T-helper 1 cell (primary cell): Measurements from ENCODE around the gene DMKN.

Experiments
- DNase-seq, 5 donors: peaks; one replicate each; pipeline ENCODE4 v3.0.0-alpha.2; 2012 to 2020

The DMKN gene

DNA sequence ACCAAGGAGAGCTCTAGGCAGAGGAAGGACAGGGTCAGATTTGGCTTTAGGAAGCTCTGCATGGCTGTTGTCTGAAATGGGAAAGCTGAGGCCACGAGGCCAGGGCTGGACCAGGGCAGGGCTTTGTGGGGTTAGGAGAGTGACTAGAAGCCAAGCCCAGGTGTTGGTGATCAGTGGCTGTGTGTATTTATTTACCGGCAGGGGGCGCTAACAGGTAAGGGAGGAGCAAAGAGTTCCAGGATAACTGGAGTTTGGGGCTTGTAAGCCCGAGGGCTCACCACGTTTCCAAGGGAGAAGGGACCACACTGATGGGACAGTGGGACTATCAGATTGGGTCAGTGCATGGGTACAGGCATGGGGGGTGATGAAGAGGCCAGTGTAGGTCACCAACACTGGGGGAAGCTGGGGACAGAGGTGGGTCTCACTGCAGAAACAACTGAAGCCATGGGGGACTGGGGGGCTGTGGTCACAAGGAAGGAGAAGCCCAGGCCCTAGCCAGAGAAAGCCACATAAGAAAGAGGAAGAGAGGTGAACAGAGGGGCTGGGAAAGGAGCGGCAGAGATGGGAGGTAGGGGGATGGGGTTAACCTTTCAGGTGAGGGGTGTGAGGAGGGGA is 35.8 kb upstream of the DMKN start:
- DNase-seq = peak in 4 of 5 donors; percentile 37 to 64 (median 54)

DNA sequence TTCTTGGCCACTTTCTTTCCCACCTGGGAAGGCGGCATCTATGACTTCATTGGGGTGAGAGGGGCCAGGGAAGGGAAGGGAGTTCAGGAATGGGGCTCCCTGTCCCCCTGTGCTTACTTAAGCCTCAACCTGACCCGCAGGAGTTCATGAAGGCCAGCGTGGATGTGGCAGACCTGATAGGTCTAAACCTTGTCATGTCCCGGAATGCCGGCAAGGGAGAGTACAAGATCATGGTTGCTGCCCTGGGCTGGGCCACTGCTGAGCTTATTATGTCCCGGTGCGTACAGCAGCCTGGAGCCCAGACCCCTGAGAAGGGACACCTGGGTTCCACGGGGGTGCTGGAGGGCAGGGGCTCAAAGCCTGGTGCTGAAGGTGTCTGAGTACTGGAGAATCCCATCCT is 33.1 kb upstream of the DMKN start:
- DNase-seq = no peak

DNA sequence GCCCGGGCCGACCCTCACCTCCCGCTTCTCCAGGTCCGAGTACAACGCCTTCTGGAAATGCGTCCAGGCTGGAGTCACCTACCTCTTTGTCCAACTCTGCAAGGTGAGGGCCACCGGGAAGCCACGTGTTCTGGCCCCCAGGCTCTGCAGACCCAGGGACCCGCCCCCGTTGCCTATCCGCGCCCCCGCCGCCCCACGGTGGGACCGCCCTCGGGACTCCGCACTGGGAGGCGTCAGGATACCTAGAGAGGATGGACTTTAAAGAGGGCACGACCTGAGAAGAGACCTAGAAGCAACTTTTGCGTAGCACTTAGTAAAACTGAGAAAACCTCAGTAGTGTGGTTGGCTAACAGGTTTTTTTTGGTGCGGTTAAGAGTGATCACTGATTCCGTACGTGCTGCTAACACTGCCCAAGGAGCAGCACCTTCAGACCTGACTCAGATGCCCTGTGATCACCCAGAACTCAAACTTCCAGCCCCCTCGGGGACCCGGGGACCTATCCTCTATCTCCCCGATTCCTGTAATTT is 32.5 kb upstream of the DMKN start:
- peak in 4 of 5 donors; percentile 20 to 72 (median 30) for DNase-seq

DNA sequence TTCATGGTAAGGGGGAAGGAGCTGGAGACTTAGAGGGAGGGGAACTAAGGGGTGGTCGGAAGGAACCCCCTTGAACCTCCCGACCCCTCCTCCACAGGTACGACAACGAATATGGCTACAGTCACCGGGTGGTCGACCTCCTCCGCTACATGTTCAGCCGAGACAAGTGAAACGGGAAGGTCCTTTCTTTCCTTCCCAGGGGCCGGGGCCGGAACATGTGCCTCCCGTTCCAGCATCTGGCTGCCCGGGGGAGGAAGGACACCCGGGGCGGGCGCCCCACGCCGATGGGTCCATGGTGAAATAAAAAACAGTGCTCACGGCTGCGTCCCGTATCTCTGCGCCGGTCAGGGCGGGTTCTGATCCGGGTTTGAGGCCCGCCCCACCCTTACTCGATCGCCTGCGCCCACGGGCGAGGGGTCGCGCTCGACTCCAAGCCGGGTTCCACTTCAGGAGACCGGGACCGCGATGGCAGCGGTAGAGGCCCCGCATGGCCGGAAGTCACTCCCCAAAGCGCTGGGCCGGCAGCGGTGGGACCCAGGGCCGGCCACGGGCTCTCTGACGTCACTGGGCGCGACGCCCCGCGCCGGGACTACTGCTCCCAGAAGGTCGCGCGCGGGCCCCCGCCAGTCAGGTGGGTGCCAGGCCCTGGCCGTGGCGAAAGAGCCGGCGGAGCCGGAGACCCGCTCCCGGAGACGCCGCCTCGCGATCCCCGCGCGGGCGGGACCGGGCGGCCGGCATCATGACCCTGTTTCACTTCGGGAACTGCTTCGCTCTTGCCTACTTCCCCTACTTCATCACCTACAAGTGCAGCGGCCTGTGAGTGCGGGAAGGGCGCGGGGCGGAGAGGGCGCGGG is 31.8 kb upstream of the DMKN start, which contains the start of gene TMEM147:
Gene TMEM147, plus strand, starts transcription at position 626 of the 854 bp plus-strand sequence. Its CDS starts 114 bp downstream, at position 740.
- DNase-seq = peak; percentile 43 to 86 (median 61)

DNA sequence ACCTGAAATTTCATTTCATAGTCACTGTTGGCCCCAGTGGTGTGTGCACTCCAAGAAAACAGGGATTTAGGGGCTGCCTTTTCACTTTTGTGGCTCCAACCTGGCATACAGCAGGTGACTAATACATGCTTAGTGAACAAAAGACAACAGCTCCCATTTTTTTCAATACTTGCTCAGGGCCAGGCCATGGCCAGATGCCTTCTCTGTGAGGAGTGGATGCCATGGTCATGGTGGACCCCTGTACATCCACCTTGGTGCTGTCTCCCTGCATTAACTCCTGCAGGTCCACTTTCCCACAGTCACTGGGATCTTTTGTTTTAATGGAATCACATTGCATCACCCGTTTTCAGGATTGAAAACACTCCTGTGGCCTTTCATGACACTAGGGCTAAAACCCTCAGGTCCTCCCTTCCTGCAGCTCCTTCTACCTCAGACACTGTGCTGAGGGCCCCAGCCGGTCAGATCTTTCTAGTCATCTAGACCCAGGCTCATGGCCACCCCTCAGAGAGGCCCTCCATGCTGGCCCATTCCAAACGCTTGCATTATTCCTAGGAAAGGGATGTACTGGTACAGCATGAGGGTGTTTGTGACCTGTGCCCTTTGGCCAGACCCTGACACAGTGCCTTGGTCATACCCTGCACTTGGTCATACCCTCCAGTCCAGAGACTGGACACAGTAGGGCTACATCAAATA is 30.8 kb upstream of the DMKN start:
- no peak for DNase-seq

DNA sequence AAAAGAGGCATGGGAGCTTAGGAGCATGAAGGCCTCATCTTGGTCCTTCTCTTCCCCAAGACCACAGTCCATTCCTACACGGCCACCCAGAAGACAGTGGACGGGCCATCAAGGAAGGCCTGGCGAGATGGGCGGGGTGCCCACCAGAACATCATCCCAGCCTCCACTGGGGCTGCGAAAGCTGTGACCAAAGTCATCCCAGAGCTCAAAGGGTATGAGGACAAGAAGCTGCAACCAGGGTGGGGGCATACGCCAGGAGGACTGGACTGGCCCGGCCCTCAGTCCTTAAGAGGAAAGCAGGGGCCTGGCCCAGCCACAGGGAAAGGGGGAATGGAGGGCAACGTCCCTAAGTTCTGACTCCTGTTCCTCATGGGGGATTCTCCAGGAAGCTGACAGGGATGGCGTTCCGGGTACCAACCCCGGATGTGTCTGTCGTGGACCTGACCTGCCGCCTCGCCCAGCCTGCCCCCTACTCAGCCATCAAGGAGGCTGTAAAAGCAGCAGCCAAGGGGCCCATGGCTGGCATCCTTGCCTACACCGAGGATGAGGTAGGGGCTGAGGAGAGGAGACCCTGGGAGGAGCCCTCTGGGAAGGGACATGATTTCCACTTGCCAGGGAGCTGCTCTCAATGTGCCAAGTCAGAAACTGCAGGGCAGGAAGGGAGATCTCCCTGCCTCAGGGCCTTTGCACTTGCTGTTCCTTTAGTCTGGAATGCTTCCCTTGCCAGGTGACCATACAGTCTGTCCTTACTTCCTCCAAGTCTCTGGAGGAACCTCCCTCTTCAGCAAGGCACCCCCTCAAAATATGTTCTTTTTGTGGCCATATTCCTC is 30.0 kb upstream of the DMKN start:
- no peak for DNase-seq

DNA sequence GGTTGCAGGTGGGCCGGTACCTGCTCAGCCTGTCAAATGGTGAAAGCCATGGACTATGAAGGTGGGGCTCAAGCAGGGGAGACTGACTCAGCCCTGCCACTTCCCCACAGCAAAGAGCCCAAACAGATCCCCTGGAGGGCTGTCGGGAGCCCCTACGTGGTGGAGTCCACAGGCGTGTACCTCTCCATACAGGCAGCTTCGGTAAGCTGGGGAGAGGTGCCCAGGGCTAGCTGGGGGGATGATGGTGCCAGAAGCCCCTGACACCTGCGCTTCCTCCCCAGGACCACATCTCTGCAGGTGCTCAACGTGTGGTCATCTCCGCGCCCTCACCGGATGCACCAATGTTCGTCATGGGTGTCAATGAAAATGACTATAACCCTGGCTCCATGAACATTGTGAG is 28.8 kb upstream of the DMKN start:
- DNase-seq = no peak

DNA sequence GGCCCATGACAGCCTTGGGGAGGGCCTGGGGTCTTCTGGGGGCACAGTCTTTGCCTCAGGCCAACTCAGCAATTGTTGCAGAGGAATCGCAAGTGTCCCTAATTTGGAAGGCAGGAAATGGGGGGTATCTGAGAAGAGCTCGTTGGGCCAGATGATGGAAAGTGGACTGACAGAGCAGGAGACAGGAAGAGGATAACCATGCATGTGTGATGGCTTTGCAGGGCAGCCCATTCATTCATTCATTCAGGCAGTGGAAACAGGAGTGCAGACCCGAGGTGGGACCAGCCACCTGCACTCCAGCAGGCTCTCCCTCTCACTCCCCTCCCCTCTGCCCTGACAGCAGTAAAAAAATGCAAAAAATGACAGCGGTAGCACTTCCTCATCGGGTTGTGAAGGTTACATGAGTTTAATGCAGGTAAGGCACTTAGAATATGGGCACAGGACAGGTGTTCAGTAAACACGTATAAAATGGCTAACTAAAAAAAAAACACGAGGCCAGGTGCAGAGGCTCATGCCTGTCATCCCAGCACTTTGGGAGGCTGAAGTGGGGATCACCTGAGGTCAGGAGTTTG is 27.0 kb upstream of the DMKN start:
- DNase-seq = no peak

DNA sequence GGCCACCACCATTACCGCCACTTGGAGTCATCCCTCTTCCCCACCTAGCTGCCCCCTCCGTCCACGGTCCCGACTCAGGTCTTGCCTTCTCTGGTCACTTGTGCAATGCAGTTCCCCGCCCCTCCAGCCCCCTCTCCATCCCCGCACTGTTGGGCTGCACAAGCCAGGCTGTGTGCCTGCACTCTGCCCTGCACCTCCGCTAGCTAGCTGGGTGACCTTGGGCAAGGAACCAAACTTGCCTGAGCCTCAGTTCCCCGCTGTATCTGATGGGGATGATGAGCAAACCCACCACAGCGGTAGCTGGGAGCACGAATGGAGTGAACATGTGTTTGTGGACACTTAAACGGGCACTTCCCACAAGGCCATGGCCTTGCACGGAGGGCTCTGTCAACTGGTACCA is 26.4 kb upstream of the DMKN start:
- DNase-seq = no peak

DNA sequence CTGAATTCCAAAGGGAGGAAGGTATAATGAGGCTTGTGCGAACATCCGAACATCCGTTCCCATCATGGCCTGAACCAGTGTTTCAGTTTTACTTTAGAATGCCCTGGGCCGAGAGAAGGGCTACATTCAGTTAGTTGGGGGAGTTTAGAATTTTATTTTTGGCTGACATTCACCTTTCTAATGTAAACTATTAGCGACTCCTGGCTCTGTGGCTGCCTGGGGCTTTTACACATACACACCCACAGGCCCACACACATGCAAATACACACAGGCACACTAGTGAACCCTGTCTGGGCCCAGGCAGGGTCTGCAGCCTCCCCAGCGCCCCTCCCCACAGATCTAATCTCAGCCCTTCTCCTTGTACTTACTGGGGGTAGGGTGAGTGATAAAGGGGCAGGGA is 25.9 kb upstream of the DMKN start:
- DNase-seq = no peak

DNA sequence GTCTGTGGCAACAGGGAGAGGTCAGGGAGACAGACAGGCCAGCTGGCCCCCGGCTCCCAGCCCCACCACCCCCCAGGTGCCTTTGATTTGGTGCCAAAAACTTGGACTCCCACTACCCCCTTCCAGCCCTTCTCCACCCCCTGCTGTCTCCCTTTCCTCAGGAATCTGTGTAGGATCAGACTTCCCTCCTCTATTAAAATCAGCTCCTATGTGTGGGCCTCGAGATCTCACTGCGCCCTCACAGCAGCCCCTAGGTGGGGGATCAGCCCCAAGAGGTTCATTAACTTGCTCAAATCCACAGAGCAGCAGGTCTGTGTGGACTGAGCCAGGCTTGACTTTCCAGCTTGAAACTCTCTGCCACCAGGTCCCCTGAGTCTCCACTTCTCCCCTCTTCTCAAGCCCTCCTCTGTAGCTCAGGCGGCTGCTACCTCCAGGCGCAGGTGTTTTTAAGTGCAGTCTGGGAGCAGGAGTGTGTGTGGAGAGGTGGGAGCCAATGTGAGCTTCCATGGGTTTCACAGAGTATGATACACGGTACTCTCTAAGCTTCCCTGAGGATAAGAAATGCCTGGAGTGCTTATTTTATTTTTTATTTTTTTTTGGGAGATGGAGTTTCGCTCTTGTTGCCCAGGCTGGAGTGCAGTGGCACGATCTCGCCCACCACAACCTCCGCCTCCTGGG is 21.5 kb upstream of the DMKN start:
- DNase-seq = no peak

DNA sequence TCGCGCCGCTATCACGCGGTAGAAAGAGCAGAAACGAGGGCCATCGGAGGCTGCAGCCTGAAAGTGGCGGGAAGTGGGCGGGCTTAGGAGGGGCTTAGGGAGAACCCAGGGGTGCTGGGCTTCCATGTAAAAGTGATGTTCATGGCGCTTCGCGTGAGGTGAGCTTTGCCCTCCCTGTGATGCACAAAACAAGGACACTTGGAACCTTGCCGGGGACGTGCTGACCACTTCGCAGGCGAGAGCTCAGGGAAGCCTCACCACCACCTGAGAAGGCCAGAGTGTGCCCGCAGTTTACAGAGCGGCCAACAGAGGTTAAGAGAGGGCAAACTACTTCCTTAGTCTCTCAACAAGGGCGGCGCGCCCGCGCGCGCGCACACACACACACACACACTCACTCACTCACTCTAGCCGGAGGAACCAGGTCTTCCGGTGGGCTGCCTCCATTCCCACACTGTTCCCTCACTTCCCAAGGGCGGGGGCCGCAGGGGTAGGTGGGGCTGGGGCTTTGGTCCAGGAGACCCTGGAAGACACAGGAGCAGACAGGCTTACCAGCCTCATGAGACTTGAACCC is 20.5 kb upstream of the DMKN start:
- DNase-seq = peak in 2 of 5 donors; percentile 24 to 52

DNA sequence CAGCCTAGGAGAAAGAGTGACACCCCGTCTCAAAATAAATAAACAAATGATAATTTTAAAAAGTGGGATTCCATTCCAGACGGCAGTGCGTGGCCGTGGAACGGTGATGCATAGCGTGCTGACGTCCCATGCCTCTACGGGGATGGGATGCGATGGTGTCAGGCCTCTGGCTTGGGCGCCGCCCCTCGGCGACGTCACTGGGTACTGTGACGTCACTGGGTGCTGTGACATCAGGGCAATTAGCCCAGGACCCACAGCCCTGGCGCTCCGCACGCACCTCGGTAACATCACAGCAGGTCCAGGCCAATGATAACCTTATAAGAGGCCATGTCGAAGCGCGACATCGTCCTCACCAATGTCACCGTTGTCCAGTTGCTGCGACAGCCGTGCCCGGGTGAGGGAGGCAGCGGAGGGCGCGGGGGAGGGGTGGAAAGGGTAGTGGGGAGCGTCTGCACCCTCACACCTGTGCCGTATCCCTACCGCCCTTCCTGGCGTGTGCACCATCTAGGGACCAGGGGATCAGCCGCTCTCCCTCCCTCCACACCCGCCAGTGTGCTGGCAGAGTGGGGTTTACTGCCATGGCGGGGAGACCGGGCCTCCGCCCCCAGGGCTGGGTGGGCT is 19.9 kb upstream of the DMKN start, which contains the start of gene GAPDHS:
Gene GAPDHS, plus strand, starts transcription at position 256 of the 621 bp plus-strand sequence. Its CDS starts 72 bp downstream, at position 328.
- DNase-seq = no peak

DNA sequence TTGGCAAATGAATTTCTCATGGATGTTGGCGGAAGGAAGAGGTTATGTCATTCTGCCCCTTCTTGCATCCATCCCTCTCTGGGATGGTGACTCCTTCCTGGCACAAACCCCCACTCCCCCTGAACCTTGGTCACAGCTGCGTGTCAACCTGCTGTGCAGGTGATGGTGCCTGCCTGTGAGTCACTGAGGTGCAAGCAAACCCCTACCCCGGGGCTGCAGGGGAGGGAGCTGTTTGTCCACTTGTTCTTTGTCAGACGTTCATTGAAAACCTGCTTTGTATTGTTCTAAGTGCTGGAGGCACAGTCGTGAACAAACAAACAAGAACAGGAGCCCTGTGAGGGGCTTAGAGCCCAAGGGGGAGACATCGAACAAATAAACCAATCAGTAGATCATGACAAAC is 17.8 kb upstream of the DMKN start:
- no peak for DNase-seq

DNA sequence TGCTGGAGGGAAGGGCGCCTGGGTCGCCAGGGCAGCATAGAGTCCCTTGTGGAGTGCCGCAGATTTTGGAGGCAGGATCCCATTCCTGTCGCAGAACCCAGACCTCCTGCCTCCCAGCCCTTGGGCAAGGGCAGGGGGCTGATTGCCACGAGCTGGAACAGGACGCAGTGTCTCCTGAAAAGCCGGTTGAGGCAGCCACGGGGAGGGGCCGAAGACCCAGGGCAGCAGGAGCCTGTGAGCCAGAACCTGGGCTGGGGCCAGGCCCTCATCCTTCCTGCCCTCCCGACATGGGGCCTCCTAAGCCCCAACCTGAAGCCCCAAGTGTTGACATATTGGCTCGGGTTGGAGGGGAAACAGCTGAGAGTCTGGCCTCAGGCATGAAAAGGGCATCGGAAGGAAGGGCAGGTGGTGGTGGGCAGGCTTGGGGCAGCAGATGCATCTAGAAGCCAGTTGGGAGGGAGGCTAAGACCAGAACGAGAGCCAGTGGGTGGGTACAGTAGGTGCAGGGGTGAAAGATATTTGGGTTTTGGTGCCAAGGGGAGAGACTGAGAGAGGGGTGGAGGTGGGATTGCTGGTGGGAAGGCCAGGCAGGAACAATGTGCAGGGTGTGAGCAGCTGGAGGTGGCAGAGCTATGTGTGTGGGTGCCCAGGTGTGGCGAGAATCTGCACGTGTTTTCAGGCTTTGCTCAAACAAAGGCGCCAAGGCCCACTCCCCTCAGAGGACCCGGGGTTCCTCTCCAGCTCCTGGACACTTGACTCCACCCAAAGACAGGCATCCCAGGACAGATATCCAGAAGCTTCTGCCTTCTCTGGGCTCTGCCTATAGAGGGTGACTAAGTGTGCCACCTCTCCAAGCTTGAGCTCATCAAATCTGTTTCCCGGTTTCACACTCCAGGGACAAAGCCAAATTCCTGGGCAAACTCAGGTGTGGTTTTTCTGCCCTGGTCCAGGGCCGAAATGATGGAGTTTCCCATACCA is 16.1 kb upstream of the DMKN start:
- DNase-seq = no peak

DNA sequence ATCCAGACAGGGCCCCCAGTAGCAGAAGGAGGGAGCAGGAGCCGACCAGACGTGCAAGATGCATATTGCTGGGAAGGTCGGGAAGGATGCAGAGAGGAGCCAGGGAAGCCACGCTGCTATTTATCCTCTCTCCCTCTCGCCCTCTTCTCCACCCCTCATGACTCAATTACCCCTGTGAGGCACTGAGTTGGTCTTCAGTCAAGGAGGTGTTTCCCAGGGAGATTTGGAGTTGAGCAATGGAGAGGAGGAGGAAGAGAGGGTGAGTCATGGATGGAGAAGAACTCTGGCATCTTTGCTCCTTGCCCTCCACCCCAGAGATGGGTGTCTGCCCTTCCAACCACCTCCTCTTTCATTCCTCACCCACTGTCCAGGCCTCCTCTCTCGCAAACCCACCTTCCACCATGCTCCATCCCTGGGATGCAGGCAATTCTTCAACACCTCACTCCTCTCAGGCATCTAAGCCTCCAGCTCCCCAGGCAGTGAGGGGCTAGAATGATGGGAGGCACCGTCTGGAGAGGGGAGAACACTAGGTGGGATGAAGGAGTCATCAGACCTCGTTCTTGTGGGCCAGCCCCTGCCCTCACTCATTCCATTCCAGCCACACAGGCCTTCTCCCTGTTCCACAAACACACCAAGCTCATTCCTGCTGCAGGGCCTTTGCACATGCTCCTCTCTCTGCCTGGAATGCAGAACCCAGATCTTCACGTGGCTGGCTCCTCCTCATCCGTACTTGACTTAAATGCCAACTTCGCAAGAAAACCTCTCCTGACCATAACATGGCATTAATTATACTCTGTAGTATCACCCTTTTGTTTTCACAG is 15.0 kb upstream of the DMKN start, which contains the start of gene SBSN:
Gene SBSN, minus strand, starts transcription at position 94 of the 821 bp plus-strand sequence. Its CDS starts 30 bp downstream, at position 64.
- DNase-seq = no peak

DNA sequence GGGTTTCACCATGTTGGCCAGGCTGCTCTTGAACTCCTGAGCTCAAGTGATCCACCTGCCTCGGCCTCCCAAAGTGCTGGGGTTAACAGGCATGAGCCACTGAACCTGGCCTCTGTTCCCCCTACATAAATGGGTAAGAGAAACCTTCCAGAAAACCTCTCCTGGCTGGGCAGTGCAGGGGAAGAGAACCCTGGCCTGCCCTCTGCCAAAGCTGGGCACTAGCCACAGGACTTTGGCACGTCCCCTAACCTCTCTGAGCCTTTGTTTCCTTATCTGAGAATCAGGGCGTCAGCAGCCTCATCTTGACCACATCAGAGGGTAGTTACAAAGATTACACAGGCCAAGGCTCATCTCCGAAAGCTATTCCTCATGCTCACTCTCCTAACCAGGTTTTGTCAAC is 12.4 kb upstream of the DMKN start:
- no peak for DNase-seq

DNA sequence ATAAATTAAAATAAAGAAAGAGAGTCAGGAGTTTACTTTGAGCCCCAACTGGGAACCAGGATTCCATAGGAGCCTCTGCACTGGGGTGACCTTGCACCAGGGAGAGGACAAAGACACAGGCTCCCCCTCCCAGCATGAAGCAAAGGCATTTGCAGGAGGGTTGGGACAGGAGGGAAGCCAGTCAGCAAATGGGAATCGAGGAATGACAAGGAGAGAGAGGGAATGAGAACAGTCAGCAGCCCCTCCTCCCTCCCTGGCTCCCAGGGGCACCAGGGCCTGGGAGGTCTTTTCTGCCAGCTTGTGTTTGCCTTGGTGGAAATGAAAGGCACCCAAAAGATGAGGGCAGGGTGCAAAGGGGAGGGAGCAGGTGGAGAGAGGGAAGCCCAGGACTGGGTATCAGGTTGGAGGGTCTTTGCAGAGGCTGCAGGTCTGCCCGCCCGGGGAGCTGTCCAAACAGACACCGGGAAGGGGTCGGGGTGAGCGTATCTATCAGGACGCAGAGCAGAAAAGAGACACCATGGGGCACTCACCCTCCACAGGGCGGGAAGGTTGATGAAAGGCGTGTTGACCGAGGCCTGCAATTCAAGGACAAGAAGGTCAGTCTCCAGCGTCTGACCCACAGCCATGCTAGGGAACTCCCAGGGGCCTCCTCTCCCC is 10.9 kb upstream of the DMKN start:
- no peak for DNase-seq
